ENCODE measurements around the gene TAB2.

The TAB2 gene

GRCh38 chr6:149360536-149360935 is 43.0 kb downstream of the TAB2 start:
- no peak for DNase-seq
- intact Hi-C loops (cut with DNase I): no loop called here

GRCh38 chr6:149362289-149362688 is 44.8 kb downstream of the TAB2 start:
- no peak for DNase-seq

GRCh38 chr6:149363154-149363553 is 45.6 kb downstream of the TAB2 start:
- DNase-seq: no peak

More at GRCh38 chr6:149362289-149362688, 44.8 kb downstream of the TAB2 start:
- intact Hi-C loops (cut with DNase I): no loop called here

GRCh38 chr6:149364557-149364956 is 47.0 kb downstream of the TAB2 start:
- intact Hi-C loops (cut with DNase I): no loop called here
- no peak for DNase-seq

More at GRCh38 chr6:149363154-149363553, 45.6 kb downstream of the TAB2 start:
- intact Hi-C loops (cut with DNase I): no loop called here

GRCh38 chr6:149365197-149365596 is 47.7 kb downstream of the TAB2 start:
- no peak for DNase-seq
- intact Hi-C loops (cut with DNase I): no loop called here

- DNase-seq: no peak
- intact Hi-C loops (cut with DNase I): no loop called here
These were observed 48.9 kb downstream of the TAB2 start for GRCh38 chr6:149366267-149366921.

GRCh38 chr6:149368065-149368464 is 50.6 kb downstream of the TAB2 start:
- intact Hi-C loops (cut with DNase I): no loop called here
- DNase-seq: no peak

- intact Hi-C loops (cut with DNase I): no loop called here
- DNase-seq: no peak
These were observed 53.6 kb downstream of the TAB2 start for GRCh38 chr6:149371154-149371553.

- intact Hi-C loops (cut with DNase I): no loop called here
- DNase-seq: no peak
These were observed 54.5 kb downstream of the TAB2 start for GRCh38 chr6:149372062-149372461.

- intact Hi-C loops (cut with DNase I): no loop called here
- DNase-seq: no peak
These were observed 56.0 kb downstream of the TAB2 start for GRCh38 chr6:149373511-149373910.

GRCh38 chr6:149379977-149380376 is 62.5 kb downstream of the TAB2 start:
- no peak for DNase-seq
- intact Hi-C loops (cut with DNase I): no loop called here

GRCh38 chr6:149380523-149380922 is 63.0 kb downstream of the TAB2 start:
- DNase-seq: no peak
- intact Hi-C loops (cut with DNase I): no loop called here

GRCh38 chr6:149383371-149383770 is 65.9 kb downstream of the TAB2 start:
- no peak for DNase-seq
- intact Hi-C loops (cut with DNase I): no loop called here

- no peak for DNase-seq
- intact Hi-C loops (cut with DNase I): no loop called here
These were observed 67.0 kb downstream of the TAB2 start for GRCh38 chr6:149384464-149384863.

- intact Hi-C loops (cut with DNase I): no loop called here
- no peak for DNase-seq
These were observed 68.6 kb downstream of the TAB2 start for GRCh38 chr6:149385998-149386646.

GRCh38 chr6:149387779-149388512 is 70.4 kb downstream of the TAB2 start:
- DNase-seq: no peak
- intact Hi-C loops (cut with DNase I): no loop called here

- intact Hi-C loops (cut with DNase I): no loop called here
These were observed 72.2 kb downstream of the TAB2 start for GRCh38 chr6:149389509-149390297.

GRCh38 chr6:149392093-149392492 is 74.6 kb downstream of the TAB2 start:
- intact Hi-C loops (cut with DNase I): no loop called here

More at GRCh38 chr6:149389509-149390297, 72.2 kb downstream of the TAB2 start:
- DNase-seq: no peak

GRCh38 chr6:149392535-149392934 is 75.0 kb downstream of the TAB2 start:
- intact Hi-C loops (cut with DNase I): no loop called here
- DNase-seq: no peak

More at GRCh38 chr6:149392093-149392492, 74.6 kb downstream of the TAB2 start:
- DNase-seq: no peak
